Fibroblast of skin of right quadriceps (primary cell): ENCODE data around the gene RASEF.
"Not testable (repeated sequence)": the region's sequence is repeated elsewhere in the genome, so short reads cannot be mapped to it uniquely, and the experiment has no call there.

ENCODE experiments used
- DNase-seq: peaks from one replicate; pipeline ENCODE4 v3.0.0-alpha.2; 2013

Gene RASEF

DNA sequence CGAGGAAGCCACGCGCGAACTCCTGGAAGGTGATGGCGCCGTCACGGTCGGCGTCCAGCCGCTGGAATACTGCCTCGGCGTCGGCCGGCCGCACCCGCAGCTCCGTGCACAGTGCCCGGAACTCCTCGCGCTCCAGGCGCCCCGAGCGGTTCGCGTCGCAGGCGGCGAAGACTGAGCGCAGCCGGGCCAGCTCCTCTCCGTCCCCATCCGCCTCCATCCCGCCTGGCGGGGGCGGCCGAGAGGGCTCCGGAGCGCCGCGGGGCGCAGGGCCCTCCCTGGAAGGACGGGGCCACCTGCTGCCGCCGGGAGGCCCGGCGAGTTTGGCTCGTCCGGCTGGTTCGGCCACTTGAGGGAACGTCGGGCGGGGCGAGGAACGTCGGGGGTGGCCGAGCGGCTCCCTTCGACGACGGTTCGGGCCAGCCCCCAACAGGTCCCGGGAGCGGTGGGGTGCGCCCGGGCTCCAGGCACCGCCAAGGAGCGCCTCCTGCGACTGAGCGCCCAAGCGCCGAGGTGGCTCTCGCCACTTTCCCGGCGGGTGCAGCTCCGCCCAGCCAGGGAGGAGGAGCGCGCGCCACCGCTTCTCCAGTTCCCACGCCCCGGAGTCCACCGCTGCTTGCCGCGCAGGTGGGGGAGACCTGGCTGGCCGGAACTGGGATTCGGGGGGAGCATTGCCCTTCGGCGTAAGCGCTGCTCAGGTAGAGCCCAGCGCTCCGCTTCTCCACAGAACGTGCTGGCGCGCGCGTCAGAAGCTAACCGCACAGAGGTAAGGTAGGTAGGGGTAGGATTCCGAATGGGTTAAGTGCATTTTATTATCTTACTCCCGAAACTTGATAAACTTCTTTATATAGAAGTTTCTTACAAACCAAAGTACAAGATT lies at the start of gene RASEF:
Gene RASEF, minus strand, starts transcription at position 492 of the 877 bp plus-strand sequence. Its CDS starts 275 bp downstream, at position 217.
- peak; percentile 38 for DNase-seq

DNA sequence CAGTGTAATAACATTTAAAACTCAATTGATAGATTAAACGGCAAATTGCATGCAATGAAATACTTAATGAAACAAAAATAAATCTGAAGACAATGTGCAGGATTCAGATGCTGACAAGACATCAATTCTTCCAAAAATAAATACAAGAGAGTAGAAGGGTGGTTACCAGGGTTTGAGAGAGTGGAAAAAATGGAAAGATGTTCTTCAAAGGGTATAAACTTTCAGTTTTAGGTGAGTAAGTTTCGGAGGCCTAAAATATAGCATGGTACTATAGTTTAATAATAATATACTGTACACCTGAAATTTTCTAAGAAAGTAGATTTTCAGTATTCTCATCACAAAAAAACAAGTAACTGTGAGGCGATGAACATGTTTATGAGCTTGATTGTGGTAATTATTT lies 48.2 kb upstream of the RASEF start:
- DNase-seq, result no peak

DNA sequence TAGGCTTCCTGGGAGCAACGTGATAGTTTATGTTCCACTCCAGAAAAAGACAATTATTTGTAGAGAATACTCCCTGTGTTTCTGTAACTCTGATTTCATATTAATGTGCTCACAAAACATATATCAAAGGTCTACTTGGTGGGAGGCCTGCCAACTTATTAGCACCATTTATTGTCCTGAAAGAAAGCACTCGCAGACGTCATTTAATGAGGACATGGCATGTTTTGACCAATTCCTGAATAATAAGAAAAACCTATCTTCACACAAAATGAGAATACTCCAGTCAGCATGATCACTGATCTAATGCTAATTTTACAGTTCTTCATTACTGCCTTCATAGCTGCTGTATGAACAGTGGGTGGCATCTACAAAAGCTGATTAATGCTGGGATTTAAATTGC lies 46.4 kb upstream of the RASEF start:
- DNase-seq, result no peak

DNA sequence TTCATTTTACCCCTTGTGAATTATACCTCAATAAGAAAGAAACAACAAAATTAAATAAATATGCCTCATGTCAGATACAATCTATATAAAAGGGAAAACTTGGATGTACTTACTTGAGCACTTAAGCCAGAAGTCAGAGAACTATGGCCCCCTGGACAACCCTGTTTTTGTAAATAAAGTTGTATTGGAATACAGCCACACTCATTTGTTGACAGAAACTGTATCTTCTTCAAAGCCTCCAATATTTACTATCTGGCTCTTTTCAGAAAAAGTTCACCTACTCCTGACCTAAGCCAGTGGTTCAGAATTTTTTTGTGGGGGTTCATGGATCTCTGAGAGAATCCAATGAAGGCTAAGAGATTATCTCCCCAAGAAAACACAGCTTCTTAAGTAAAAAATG lies 45.3 kb upstream of the RASEF start:
- no peak for DNase-seq

DNA sequence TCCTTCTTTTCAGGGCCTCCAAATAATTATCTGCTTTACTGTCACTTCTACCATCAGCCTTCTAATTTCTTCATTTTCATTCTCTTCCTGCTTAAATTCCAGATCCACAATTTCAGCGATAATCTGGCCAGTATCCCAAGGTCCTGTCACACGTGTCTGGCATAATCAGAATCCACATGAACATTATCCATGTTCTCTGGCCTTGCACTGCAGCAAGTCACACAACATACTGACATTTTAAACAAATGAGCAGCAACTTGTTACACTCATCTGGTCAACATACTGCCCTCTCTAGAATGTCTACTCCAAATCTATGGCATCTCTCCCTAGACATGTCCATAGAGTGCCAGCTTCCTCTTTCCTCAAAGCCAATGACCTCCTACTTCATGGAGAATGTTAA lies 43.8 kb upstream of the RASEF start:
- DNase-seq, result no peak

DNA sequence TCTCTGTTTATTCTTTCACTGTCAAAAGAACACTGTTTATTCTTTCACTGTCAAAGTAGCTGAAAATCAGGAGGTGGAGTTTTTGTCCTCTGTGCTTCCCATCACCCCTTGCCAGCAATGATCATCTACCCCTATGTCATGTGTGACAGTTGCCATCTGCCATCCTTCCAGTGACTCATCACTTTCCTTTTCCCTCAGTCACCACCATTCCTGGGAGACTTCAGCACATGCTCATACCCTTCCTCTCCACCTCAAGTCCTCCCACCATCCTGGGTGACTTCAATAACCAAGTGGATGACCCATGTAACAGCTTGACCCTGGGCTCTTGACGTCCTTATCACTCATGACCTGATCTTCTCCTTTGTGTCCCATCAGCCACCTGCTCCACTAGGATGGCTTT lies 43.3 kb upstream of the RASEF start:
- no peak for DNase-seq

DNA sequence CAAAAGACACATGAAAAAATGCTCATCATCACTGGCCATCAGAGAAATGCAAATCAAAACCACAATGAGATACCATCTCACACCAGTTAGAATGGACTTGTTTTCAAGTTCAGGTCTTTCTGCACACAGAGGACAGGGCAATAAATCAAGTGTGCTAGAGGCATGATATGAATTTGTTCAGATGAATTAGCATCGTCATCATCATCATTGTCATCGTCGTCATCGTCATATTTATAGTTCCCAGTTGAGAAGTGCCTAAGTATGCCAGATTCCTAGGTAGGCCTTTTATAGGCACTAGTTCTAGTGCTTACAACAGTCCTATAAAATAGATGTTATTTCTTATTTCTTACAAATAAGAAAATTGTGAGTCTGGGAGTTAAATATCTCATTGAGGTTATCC lies 34.7 kb upstream of the RASEF start:
- DNase-seq, result no peak

DNA sequence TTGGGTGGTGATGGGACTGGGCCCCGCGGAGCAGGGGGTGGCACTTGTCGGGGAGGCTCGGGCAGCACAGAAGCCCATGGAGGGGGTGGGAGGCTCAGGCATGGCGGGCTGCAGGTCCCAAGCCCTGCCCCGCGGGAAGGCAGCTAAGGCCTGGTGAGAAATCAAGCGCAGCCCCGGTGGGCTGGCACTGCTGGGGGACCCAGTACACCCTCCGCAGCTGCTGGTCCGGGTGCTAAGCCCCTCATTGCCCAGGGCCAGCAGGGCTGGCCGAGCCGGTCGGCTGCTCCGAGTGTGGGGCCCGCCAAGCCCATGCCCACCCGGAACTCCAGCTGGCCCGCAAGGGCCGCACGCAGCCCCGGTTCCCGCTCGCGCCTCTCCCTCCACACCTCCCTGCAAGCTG lies 30.4 kb upstream of the RASEF start:
- not testable (repeated sequence) for DNase-seq

DNA sequence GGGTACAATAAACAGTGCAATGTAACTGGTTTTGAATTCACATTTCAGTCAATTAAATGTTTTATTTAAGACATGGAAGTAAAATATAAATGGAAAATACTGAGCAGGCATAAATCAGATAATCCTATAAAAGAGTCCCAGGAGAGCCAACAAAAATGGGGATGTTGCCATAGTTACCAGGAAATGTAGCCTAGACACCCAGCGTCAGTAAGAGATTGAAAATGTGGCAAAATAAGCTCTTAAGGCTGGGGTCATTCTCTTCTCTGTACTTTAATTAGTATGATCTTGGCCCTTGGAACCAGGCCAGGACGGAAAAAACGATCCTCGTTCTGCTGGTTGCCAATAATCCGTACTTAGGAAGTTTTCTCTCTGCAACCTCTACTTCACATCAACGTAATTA lies 18.9 kb upstream of the RASEF start:
- DNase-seq, result no peak

DNA sequence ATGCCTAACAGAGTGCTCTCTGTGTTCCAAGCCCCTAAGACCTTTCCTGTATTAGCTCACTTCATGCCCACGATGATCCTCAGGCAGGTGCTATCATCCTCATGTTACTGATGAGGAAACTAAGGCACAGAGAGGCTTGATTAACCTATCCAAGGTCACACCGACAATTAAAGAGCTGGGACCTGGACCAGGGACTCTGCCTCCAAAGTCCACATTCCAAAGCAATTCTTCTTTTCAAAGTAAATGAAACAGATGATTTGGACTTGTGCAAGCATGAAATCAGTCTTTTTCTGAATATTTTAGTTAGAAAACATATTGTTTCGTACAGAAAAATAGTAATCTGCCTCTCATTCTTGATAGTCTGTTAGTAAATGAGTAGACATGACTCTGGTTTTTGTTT lies 18.1 kb upstream of the RASEF start:
- no peak for DNase-seq

DNA sequence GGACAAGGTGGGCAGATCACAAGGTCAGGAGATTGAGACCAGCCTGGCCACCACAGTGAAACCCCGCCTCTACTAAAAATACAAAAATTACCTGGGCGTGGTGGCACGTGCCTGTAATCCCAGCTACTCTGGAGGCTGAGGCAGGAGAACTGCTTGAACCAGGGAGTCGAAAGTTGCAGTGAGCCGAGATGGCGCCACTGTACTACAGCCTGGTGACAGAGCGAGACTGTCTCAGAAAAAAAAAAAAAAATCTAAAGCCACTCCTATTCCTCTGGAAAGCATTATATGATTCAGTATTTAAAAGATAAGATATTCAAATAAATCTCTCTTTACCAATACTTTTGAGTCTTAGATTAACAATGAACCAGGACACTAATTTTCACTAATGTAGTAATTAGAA lies 13.0 kb upstream of the RASEF start:
- not testable (repeated sequence) for DNase-seq

DNA sequence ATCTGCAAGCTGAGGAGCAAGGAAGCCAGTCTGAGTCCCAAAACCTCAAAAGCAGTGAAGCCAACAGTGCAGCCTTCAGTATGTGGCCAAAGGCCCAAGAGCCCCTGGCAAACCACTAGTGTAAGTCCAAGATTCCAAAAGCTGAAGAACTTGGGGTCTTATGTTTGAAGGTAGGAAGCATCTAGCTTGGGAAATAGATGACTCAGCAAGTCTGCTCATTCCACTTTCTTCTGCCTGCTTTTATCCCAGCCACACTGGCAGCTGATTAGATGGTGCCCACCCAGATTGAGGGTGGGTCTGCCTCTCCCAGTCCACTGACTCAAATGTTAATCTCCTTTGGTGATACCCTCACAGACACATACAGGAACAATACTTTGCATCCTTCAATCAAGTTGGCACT lies 9.6 kb upstream of the RASEF start:
- not testable (repeated sequence) for DNase-seq

DNA sequence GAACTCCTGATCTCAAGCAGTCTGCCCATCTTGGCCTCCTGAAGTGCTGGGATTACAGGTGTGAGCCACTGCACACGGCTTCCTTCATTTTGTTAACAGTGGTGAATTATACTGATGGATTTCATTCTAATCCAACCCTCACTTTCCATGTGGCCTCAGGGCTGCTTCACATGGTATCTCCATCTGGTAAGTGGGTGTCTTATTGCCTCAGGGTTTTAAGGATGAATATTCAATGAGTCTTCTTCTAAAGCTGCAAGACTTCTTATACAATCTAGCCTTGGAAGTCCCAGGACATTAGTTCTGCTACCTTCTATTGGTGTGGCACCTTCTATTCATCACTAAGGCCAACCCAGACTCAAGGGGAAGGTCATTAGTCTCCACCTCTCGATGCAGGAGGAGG lies 8.7 kb upstream of the RASEF start:
- DNase-seq, result no peak

DNA sequence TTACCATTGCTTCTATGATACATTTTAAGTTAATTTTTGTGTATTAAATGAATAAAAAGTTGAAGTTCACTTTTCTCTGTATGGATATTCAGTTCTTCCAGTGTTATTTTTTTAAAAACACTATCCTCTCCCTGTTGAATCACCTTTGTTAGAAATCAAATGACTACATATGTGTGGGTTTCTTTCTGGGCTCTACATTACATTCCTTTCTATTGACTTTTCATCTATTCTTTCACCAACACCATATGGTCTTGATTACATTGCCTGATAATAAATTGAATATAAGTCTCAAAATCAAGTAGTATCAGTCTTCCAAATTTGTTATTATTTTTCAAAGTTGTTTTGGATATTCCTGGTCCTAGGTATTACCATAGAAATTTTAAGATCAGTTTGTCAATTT lies 7.3 kb upstream of the RASEF start:
- peak; percentile 82 for DNase-seq

DNA sequence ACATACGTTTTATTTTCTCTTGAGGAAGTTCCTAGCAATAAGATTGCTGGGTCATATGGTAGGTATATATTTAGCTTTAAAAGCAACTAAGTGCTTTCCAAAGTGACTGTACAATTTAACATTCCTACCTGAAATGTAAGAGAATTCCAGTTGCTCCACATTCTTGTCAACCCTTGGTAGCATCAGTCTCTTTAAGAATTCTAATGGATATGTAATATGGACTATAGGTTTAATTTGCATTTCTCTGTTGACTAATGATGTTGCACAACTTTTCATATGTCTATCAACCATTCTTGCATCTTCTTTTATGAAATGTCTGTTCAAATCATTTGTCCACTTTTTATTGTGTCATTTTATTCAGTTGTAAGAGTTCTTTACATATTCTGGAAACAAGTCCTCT lies 6.7 kb upstream of the RASEF start:
- no peak for DNase-seq

DNA sequence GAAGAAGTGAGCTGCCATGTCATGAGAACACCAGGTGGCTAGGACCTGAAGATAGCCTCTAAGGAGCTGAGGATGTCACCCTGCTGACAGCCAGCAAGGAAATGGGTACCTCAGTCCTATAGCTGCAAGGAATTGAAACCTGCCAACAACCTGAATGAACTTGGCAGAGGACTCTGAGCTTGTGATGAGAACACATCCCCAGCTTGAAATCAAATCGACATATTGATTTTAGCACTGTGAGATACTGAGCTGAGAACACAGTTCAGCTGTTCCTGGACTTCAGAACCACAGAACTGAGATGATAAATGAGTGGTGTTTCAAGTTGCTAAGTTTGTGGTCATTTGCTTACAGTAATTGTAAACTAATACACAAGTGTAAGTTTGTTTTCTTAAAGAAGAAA lies 5.5 kb upstream of the RASEF start:
- no peak for DNase-seq

DNA sequence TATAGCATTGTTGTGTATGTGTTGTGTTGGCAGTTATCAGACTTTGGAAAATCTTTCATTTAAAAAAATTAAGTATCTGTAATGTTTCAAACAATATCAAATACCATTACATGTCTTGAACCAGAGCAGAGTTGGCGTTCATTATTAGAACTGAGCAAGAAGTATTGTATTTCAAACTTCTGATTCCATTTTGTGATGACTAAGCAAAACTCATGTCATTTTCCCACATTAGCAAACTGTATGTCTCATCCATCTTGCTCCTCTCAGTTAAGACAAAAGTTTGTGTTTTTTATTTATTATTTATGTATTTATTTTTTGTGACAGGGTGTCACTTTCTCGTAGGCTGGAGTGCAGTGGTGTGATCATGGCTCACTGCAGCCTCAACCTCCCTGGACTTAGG lies 4.6 kb upstream of the RASEF start:
- no peak for DNase-seq

DNA sequence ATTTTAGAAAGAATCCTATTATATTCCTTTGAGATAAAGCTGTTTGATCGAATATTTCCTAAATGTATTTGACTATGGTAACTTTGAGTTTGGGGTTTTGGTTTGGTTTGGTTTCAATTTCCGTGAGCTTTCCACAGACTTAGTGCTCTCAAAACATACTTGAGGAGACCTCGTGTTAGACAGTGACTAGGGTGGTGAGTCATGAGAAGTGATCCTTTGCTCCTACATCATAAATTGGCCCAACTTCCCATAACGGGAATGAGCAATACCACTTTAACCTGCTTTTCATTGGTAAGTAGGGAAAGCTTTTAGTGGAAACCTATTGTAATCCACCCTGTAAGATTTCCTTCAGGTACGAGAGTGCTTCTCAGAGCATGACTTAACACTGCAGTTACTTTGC lies 3.8 kb upstream of the RASEF start:
- DNase-seq, result peak; percentile 87

DNA sequence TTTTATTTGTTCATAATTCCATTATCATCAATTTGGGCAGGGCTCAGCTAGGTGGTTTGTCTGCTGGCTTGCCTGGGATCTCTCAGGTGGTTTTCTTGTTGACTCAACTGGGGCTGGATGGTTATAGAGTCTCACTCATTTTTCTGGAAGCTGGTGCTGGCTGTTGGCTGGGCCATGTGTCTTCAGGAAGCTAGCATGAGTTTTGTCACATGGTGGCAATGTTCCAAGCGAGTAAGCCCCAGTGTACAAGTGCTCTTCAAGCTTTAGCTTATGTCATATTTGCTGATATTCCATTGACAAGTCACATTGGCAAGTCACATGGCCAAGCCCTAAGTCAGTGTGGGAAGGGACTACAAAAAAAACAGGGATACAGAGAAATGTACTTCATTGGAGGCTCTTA lies 2.3 kb upstream of the RASEF start:
- no peak for DNase-seq

DNA sequence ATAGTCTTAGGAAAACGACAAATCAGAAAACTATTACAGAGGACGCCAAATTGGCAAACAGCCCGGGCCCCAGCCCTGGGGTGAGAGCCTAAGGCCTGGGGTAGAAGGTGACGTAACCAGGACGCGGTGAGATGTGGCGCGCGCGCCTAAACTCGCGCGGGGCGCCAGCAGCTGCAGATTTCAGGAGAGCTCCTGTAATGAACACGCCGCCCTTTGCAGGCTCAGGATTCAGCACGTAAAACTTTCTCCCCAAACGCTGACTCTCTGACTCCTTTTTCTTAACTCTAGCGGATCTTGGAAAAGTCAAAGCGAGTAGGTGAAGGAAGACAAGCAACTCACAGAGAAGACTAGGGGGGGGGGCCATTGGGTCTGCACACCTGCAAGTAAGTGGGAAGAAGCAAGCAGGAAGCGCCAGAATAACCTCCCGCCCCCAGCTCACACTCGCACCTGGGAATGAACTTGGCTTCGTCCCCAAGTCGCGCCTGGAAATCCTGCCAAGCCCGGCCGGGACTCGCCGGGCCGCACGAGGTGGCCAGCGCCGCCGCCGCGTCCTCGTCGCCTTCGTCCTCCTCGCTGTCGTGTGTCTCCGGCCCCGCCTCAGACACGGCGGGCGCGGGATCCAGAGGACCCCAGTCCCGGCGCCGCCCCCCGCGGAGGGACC lies 822 bp downstream of the RASEF start:
- DNase-seq, result peak; percentile 28

DNA sequence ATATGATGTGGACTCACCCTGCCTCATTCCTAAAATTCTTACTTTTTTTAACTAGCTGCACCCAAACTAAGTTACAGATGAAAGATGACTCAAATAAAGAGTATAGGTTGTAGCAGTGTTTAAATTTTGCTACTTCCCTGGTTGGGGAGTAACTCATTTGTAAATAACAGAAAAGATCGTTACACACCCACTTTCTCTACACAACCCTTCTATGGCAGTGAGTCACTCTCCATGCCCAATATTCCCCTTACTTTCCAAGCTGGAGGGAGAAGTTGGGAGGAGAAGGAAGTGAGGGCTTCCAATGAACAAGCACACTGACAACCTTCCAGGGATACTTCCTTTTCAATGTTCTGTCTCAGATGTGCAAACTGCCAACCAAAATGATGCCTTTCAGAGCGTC lies 1.9 kb downstream of the RASEF start:
- no peak for DNase-seq

DNA sequence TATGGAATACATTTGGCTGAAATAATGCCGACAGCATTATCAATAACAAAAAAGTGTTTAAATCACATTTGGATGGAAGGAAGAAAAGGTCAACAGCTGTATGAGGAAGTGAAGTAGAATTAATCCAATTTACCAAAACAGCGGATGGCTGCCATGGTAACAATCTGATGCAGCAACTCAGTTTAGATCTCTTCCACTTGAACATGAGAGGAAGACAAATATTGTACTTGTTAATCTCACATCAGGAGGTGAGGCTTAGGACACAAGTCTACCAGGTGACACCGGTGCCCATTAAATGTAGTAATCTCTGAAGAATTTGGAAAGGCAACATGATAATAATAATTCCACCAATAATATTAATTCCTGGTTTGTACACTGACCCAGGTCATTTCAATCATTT lies 2.4 kb downstream of the RASEF start:
- DNase-seq, result no peak

DNA sequence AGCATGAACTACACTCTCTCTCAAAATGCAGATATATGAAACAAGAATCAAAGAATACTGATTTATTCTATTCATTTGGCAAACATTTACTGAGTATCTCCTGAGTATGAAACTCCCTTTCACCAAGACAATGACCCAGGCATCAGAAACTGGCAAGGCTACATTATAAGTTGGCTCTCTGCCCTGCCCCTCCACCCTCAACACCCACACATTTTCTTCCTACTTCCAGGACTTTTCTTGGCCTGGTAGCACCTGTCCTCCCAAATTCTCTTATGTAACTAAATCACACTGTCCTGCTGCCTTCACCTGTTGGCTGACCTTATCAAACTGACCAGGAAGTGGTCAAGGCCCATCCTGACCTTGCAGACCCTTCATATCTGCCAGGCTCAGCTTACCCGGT lies 3.5 kb downstream of the RASEF start:
- no peak for DNase-seq

DNA sequence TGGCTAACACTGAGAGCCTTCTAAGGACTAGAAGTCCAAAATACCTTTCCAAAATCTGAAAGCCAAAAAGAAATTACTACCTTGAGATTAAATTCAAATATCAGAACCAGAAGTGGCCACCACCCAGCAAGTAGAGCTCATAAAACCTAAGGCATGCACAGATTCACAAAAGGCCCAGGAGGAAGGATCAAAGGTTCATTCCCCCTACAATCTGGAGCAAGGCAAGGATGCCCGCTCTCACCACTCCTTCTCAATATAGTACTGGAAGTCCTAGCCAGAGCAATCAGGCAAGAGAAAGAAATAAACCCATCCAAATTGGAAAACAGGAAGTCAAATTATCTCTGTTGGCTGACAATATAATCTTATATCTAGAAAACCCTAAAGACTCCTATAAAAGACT lies 6.0 kb downstream of the RASEF start:
- no peak for DNase-seq

DNA sequence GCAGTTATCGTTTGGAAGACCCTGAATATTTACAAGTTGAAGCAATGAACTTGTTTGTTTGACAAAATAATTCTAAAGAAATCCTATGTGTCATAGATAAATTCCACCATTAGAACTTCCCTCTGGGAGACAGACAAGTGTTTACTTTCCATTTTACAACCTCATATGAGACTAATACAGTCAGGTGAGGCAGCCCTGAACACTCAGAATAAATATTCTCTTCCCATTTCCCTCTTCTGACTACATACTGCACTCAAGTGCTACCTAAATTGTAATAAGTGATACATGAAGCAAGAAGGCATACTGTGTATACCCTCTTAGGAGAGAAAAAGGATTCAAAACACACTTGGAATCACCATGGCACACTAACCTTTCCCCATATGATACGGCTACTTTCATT lies 6.8 kb downstream of the RASEF start:
- DNase-seq, result no peak
